IPS-NIHi7 (cell line): ENCODE measurements around the gene C16orf86.
"Not testable (repeated sequence)": the region's sequence is repeated elsewhere in the genome, so short reads cannot be mapped to it uniquely, and the experiment has no call there.

Experiments used
- DNase-seq: peaks from one replicate; pipeline ENCODE4 v3.0.0; 2012; ENCODE audit warnings: mixed read lengths; ENCODE audit errors: extremely low spot score

Gene C16orf86

GRCh38 chr16:67693517-67694285 lies 27.1 kb downstream of the C16orf86 start:
- not testable (repeated sequence) for DNase-seq

- no peak for DNase-seq
These were observed 28.0 kb downstream of the C16orf86 start for GRCh38 chr16:67694611-67695010.

GRCh38 chr16:67697422-67698185 lies 31.0 kb downstream of the C16orf86 start:
- no peak for DNase-seq

GRCh38 chr16:67699265-67699664 lies 32.7 kb downstream of the C16orf86 start:
- no peak for DNase-seq

- no peak for DNase-seq
These were observed 34.8 kb downstream of the C16orf86 start for GRCh38 chr16:67701420-67701819.

GRCh38 chr16:67702130-67702529 lies 35.5 kb downstream of the C16orf86 start:
- no peak for DNase-seq

GRCh38 chr16:67703626-67704025 lies 37.0 kb downstream of the C16orf86 start:
- DNase-seq, result no peak

- DNase-seq, result no peak
These were observed 37.5 kb downstream of the C16orf86 start for GRCh38 chr16:67704110-67704509.

- DNase-seq, result no peak
These were observed 40.6 kb downstream of the C16orf86 start for GRCh38 chr16:67707210-67707609.

GRCh38 chr16:67707790-67708189 lies 41.2 kb downstream of the C16orf86 start:
- DNase-seq, result no peak

GRCh38 chr16:67708368-67708771 lies 41.8 kb downstream of the C16orf86 start:
- DNase-seq, result no peak

- DNase-seq, result no peak
These were observed 42.4 kb downstream of the C16orf86 start for GRCh38 chr16:67709050-67709449.

GRCh38 chr16:67710607-67711006 lies 44.0 kb downstream of the C16orf86 start:
- DNase-seq, result no peak

GRCh38 chr16:67713647-67714273 lies 47.1 kb downstream of the C16orf86 start:
- no peak for DNase-seq

GRCh38 chr16:67714522-67714921 lies 47.9 kb downstream of the C16orf86 start:
- no peak for DNase-seq

- DNase-seq, result no peak
These were observed 49.5 kb downstream of the C16orf86 start for GRCh38 chr16:67716097-67716496.
